GM13976 (cell line): ENCODE measurements around the gene SRRM3.

Experiments used
- DNase-seq: peaks from one replicate; pipeline ENCODE4 v3.0.0; 2012; ENCODE audit warnings: low spot score
- in situ Hi-C: fragments of 300-500 bp; cut with MboI; formaldehyde crosslinking; loops from one replicate; pipeline ENCODE4 v1.12.0; 2022; ENCODE audit warnings: low sequenced_read_pairs, mixed read lengths, inconsistent platforms; ENCODE audit not compliant: unreplicated experiment
- TF ChIP-seq, protein P1 (sequence below): IDR thresholded peaks from 2 replicates; pipeline ENCODE4 v1.5.1; 2012; ENCODE audit warnings: borderline replicate concordance, mild to moderate bottlenecking; ENCODE audit not compliant: insufficient read depth; ENCODE audit errors: extremely low read depth, missing control alignments, control extremely low read depth

Gene SRRM3

DNA sequence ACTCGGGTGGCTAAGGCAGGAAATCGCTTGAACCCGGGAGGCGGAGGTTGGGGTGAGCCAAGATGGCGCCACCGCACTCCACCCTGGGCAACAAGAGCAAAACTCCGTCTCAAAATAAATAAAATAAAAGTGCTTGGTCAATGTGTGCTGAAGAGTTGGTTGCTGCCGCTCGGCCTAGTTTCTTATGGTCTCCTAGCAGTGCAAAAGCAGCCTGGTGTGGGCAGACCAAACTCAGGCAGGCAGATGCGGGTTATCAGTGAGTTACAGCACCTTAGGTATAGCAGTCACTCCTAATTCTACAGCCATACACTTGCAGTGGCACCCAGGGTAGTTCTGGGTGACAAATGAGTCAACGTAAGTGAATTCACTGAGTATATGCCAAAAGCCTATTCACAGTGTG lies 123.4 kb downstream of the SRRM3 start:
- in situ Hi-C loops = no loop called here
- TF ChIP-seq, protein P1, sequence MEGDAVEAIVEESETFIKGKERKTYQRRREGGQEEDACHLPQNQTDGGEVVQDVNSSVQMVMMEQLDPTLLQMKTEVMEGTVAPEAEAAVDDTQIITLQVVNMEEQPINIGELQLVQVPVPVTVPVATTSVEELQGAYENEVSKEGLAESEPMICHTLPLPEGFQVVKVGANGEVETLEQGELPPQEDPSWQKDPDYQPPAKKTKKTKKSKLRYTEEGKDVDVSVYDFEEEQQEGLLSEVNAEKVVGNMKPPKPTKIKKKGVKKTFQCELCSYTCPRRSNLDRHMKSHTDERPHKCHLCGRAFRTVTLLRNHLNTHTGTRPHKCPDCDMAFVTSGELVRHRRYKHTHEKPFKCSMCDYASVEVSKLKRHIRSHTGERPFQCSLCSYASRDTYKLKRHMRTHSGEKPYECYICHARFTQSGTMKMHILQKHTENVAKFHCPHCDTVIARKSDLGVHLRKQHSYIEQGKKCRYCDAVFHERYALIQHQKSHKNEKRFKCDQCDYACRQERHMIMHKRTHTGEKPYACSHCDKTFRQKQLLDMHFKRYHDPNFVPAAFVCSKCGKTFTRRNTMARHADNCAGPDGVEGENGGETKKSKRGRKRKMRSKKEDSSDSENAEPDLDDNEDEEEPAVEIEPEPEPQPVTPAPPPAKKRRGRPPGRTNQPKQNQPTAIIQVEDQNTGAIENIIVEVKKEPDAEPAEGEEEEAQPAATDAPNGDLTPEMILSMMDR = no peak
- DNase-seq = no peak

DNA sequence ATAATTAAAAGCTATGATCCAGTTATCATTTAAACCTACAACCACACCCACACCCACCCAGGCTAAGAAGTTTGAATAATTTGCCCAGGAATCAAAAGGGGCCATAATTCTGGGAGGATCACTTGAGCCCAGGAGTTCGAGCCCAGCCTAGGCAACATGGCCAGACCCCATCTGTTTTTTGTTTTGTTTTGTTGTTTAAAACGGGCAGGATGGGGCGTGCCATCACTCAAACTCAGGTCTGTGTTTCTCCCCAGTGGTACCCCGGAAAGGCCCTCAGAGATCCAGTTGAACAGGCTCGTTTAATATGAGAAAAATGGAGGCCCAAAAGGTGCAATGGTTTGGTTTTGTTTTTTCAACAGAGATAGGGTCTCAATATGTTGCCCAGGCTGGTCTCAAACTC lies 124.1 kb downstream of the SRRM3 start:
- TF ChIP-seq, protein P1 = no peak
- in situ Hi-C loops = no loop called here
- no peak for DNase-seq

DNA sequence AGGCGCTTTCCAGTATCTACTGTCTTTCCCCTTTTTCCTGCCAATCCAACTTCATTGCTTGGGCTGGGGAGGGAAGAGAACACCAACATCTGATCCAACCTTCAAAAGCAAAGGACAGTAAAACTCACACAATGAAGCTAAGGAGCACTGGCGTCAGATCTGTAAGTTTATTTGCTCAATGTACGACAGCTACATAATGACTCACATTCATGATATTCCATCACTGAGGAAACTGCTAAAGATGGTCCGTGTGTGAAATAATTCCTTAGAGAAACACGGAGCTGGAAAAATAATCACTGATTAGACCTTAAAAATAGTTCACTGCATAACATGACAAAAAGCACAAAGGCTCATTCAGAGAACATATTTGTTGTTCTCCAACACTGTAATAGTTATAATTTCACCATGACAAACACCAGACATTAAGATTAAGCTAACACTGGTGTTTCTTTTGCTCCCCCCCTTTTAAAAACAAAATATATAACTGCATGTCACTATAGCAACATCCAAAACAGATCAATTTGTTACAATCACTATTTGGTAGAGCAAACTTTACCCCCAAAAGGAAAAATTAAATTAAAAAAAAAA lies 125.0 kb downstream of the SRRM3 start:
- in situ Hi-C loops = no loop called here

DNA sequence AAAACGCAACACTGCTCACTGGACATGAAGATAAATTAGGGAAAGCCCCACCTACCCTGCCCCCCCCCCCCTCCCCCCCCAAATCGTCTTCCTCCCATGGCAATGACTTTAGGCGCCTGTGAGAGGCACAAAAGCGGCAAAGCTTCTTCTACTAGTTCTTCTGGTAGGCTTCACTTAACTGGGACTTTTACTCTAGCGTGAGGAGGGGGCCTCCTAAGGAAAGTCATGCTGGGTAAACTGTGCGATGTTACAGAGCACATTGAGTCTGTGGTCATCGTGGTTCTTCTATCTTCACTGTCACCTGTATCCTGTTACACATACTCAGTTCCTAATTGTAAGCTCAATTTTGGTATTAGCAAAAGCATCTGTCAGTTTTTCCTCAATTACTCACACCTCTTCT lies 125.9 kb downstream of the SRRM3 start:
- in situ Hi-C loops = no loop called here
- no peak for DNase-seq
- TF ChIP-seq, protein P1 = no peak

More for the DNA sequence above, 125.0 kb downstream of the SRRM3 start:
- TF ChIP-seq, protein P1 = no peak
- DNase-seq = no peak

DNA sequence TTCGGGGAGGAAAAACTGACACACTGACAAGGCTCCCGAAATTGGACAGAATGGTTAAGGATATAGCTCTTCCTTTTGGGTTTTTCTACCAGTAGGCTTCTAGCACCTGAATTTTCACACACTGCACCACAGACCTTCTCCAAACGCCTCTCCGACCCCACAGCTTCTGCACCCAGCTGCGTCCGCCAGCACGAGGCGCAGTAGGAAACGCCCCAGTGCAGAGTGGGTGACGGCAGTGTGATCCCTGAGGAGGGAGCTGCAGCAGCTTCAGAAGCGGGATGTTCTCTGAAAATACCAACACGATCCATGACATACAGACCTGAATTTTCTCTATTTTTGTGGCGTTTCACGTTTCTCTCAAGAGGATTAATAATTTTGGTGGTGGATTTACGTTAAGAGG lies 126.7 kb downstream of the SRRM3 start:
- no peak for DNase-seq

DNA sequence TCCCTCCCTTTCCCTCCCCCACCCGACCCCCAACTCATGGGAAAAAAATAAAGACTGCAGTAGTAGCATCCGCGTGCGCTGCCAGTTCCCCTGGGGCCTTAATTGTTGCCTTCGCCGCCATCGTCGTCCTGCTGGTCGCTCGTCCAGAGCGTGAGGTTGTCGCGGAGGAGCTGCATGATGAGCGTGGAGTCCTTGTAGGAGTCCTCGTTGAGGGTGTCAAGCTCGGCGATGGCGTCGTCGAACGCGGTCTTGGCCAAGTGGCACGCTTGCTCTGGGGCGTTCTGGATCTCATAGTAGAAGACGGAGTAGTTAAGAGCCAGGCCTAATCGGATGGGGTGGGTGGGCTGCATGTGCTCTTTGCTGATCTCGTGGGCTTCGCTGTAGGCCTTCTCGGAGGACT lies 127.8 kb downstream of the SRRM3 start:
- no peak for DNase-seq
- TF ChIP-seq, protein P1 = no peak
- in situ Hi-C loops = no loop called here

More for the DNA sequence above, 126.7 kb downstream of the SRRM3 start:
- TF ChIP-seq, protein P1 = no peak
- in situ Hi-C loops = no loop called here
